Measurements from ENCODE around the gene SECISBP2L.

Gene SECISBP2L

DNA sequence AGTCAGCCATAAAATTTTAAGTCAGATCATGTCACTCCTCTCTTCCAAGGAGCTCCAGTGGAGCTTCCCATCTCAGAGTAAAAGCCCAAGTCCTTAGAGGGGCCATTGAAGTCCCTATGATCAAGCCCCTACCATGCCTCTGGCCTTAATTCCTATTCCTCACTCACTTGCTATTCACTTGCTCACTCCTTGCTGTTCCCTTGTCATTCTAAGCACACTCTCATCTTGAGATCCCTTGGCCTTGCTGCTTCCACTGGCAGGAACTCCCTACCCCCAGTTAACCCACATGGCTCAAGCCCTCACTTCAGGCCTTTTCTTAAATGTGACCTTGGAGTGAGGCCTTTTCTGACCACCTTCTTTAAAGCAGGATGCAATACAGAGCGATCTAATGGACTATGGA is 12.3 kb upstream of the SECISBP2L start:
- DNase-seq (ENCODE audit: low read depth): no peak

DNA sequence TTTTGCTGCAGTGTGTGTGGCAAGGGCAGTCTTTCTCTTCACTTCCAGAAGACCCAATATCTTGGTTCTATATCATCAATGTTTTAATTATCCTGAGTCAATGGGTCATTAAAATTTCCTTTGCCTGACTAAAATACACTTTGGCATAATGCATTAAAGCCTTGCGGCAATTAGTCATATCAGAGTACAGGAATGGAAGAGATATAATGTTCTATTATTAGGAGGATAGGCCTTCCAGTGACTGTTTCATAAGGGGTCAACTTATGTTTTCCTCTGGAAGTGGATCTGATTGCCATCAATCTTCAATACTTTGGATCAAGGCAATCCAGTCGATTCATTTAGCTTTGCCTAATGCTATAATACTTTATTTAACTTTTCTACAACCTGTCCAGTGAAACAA is 9.4 kb upstream of the SECISBP2L start:
- no peak for DNase-seq (ENCODE audit: low read depth)

DNA sequence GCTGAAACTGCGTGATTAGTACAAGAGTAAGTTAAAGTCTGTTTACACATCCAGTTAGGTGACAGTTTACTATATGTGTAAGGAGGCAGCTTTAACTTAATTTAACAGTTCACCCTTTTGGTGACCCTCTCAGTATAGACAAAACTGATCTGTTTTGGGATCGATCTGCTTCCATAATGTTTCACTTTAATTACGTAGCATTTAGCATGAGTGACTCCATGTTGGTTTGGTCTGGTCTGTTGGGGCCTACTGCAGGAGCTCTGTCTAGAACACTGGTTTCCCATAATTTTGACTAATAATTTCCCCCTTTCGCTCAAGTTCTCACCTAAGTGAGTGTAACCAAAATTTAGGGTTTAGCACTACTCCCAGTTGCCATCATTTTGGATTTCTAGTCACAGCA is 6.4 kb upstream of the SECISBP2L start:
- no peak for DNase-seq (ENCODE audit: low read depth)

- no peak for DNase-seq (ENCODE audit: low read depth)
Measured at GRCh38 chr15:49047456-49047855, 1.2 kb upstream of the SECISBP2L start.

DNA sequence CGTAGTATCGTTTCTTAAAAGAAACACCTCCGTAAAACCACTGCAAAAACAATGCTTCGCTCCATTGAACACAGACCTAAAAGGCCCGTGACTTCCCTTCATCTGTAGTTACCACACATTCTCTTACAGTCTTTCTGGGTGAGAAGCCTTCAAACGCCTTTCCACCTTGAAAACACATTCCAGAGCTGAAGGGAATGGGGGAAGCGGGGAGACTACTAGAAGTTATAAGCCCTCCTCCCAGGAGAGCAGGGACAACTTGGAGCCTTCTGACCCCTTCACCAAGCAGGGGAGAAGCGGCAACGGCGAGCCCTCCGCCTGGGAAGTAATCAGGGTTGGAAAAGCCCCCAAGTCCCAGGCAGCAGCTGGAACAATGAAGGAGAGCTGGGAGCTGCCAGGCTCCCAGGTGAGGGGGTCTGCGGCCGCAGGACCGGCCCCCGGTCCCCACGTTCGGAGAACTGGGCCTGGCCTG is 461 bp downstream of the SECISBP2L start:
- no peak for DNase-seq (ENCODE audit: low read depth)

GRCh38 chr15:49044766-49045606 is 1.3 kb downstream of the SECISBP2L start:
- no peak for DNase-seq (ENCODE audit: low read depth)

GRCh38 chr15:49044002-49044401 is 2.2 kb downstream of the SECISBP2L start:
- no peak for DNase-seq (ENCODE audit: low read depth)

DNA sequence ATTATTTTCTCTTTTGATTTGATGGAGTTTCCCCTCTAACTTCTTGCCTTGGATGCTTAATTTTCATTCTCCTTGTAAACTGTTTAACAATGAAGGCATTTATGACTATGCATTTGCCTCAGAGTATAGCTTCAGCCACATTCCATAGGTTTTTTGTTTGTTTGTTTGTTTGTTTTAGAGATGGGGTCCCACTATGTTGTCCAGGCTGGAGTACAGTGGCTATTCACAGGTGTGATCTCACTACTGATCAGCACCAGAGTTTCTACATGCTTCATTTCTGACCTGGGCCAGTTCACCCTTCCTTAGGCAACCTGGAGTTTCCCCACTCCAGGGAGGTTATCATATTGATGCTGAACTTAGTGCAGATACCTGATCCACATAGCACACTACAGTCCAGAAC is 4.1 kb downstream of the SECISBP2L start:
- DNase-seq (ENCODE audit: low read depth): no peak

DNA sequence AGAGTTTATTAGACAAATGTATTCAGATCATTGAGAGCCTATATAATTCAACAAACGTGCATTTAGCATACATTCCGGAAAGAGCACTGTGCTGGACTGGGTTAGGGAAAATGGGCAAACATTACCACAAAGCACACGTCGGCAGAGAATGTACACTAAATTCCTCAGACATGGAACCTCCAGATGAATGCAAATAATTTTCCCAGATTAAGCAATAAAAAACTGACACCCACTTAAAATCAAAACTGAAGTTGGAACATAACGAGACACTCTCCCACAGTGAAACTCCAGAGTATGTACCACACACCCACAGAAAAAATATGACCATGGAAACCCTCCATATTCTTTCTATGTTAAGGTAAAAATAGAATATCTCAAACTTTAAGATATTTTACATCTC is 4.8 kb downstream of the SECISBP2L start:
- DNase-seq (ENCODE audit: low read depth): no peak

GRCh38 chr15:49040151-49040550 is 6.1 kb downstream of the SECISBP2L start:
- no peak for DNase-seq (ENCODE audit: low read depth)

DNA sequence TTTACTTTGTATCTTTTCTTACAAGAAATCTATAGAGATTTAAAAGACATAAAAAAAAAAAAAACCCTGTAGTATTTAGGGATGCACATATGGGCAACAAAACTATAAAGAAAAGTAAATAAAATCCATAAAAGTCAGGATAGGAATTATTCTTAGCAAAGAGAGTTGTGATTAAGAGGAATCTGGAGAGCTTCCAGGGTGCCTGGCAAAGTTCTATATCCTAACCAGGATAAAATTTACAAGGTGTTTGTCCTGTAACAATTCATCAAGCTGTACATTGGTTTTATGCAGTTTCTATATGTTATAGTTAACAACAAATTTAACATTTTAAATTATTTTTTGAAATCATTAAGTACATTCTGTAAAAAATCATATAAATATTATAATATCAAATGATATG is 7.9 kb downstream of the SECISBP2L start:
- no peak for DNase-seq (ENCODE audit: low read depth)

GRCh38 chr15:49037546-49037940 is 8.7 kb downstream of the SECISBP2L start:
- DNase-seq (ENCODE audit: low read depth): no peak

DNA sequence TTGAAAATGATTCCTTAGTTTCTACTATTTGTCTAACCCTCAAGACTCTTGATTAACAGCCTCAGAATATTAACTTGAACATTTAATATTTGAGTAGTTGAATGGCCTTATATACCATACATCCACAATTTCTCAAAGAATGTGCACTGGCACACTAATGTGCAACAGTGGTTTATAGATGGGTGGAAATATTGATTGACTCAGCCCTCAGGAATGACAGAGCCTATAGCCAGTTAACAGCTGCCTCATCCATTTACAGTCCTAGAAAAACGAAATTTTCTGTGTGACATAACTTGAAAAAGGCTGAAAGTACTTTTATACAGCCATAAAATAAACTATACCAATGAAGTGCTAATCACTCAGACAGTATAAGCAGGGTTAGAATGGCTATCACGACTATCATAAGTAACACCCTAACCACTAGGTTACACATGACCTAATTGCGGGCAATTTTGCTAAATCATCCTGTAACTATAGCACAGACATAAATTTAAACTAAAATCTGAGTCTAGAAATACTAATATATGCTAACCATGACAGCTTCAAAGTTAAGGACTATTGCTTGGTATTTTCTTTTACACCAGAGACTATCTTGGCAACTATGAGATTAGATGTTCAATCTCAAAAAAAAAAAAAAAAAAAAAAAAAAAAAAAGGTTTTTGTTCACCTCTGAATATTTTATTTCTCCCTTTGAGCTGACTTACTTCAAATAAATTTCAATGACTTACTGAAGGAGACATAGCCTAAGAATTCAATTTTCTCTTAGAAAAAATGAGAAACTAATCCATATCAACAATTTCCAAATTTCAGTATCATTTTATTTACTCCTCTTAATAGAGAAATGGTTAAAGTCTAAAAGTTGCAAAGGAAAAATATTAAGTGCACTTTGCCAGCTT is 9.3 kb downstream of the SECISBP2L start:
- DNase-seq (ENCODE audit: low read depth): no peak

DNA sequence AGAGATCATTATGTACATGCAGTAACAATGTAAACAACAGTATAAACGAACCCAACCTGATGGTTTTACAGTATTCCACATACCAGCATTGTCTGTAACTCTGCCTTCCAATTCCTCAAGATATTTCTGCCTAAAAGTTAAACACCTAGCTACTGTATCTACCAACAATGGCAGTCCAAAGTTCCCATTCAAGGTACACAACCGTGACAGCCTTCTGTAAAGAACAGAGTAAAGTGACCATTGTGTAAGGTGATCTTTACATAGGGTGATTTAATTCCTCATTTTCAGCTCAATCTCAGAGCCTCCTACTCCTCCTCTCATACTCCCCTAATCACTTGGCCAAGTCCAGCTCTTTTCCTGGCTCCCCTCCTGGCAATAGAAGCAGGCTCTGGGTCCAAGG is 10.4 kb downstream of the SECISBP2L start:
- no peak for DNase-seq (ENCODE audit: low read depth)

DNA sequence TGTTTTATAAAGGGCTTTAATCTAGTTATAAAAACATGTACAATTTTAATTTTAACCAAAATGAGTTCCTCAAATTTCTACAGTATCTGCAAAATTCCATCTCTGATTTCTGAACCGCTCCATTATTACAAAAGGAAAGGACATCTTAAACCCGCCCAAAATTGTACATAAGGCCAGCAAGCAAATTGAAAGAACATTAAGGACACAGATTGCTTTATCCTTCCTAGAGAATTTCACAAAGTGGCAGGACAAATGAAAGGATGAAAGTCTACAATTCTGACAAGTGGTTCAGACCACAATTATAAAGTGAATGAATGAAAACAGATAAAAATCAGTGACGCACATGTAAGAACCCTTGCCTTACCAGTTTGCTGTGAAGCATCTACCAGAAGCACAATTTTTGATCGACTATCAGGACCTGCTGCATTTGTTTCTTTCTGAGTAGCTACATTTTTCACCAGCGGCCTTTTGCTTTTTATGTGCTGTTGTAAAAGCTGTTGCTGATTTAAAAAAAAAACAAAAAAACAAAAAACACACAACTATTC is 13.6 kb downstream of the SECISBP2L start:
- DNase-seq (ENCODE audit: low read depth): no peak

DNA sequence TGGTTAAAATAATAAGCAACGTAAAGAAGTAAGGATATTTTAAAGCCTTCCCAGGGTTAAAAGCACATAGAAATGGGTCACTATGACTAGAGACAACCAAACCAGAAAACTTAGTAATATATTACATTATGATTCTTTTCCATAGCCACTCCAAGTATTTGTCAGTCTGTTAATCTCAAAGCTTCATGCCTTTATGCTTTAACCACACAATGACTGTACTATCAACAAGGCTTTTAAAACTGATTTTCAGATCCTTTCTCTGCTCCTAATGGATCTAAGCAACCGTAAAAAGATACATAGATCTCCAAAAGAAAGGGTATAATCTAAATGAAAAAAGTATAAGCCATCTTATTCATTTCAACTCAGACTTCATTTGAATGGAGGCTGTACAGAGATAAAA is 14.4 kb downstream of the SECISBP2L start:
- DNase-seq (ENCODE audit: low read depth): no peak

DNA sequence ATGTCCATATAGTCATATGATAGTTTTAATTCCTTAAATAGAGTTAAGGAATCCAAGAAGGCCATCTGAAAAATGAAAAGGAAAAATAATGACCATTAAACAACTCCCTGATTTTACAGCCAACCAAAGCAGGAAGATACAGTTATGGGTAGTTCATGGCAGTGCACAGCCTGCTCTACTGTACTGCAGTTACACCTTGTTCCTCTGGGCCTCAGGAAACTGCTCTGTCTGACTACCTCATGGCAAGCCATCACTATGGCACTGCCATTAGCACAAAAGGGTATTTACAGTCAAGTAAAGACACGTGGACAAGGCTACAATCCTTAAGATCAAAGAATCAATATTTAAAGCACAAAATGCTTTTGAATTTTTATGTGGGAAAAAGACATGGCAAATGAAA is 19.5 kb downstream of the SECISBP2L start:
- no peak for DNase-seq (ENCODE audit: low read depth)

DNA sequence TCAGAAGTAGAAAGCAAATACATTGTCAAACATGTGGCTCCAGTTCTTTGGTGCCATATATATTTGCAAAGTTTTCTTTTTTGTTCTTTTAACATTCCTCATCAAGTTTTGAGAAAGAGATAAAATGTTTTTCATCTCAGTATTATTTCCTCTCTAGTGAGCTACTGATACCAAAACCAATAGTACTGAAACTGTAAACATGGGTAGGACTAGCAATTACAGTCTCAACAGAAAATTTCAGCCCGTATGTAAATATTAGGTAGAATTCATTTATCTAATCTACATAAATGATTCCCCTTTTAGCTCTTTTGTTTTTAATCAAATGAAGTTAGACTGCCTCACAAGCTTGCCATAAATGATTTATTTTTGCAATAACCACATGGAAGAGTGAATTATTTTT is 21.4 kb downstream of the SECISBP2L start:
- DNase-seq (ENCODE audit: low read depth): no peak

DNA sequence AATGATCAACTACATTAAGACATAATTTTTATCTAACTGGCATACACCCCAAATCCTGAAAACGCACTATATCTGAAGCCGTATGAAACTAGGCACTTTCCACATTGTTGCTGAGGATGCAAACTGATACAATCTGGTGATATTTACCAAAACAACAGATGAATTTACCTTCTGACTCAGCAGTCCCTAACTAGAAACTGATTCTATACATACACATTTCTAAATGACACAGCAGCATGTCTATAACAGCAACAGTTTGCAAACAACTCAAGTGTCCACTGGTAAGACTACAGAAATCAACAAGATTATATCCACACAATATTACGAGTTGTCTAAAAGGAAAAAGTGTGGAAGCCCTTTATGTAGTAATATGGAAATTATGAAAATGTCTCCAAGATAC is 22.9 kb downstream of the SECISBP2L start:
- no peak for DNase-seq (ENCODE audit: low read depth)

- DNase-seq (ENCODE audit: low read depth): no peak
Measured at GRCh38 chr15:49015896-49016295, 30.4 kb downstream of the SECISBP2L start.

DNA sequence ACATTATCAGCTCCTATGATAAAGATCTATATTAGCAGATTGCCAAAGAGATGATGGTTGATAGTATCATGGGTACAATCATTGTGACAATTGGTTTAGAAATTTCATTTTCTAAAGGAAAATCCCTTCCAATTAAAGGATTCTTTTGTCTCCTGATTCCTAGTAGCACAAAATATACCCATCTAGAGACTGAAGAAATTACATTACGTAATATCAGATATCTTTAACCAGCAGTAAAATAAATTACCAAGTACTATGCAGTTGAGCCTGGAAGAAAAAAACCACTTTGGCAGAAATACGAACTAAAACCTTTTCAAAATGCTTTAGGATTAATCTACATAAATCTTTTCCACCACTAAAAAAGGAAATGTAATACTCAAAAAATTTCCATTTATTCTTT is 46.9 kb downstream of the SECISBP2L start:
- DNase-seq (ENCODE audit: low read depth): no peak

- no peak for DNase-seq (ENCODE audit: low read depth)
Measured at GRCh38 chr15:48996276-48996675, 50.0 kb downstream of the SECISBP2L start.

GRCh38 chr15:48993380-48993779 is 52.9 kb downstream of the SECISBP2L start:
- no peak for DNase-seq (ENCODE audit: low read depth)

Data from CMK (cell line).